RWPE2 (cell line): ENCODE results near the gene CHCHD6.

Experiments
- ATAC-seq: fragments of 200-7000 bp; cut with Tn5 transposase; 3 replicates; pipeline ENCODE4 v1.9.1; 2021; ENCODE audit warnings: low read depth
- DNase-seq: peaks from one replicate; pipeline ENCODE4 v3.0.0-alpha.2; 2020; ENCODE audit warnings: low spot score
- H3K27ac ChIP-seq: fragments of 450-650 bp; 2 replicates; pipeline ENCODE4 v1.5.1; 2017; ENCODE audit warnings: mild to moderate bottlenecking; ENCODE audit not compliant: poor library complexity, severe bottlenecking
- H3K27me3 ChIP-seq: fragments of 250-450 bp; sonication (Bioruptor Pico); 2 replicates; pipeline ENCODE4 v1.5.1; 2021; ENCODE audit warnings: mild to moderate bottlenecking, moderate library complexity; ENCODE audit not compliant: insufficient read depth, poor library complexity, severe bottlenecking
- H3K36me3 ChIP-seq: fragments of 250-450 bp; sonication (Bioruptor Pico); 2 replicates; pipeline ENCODE4 v1.5.1; 2020; ENCODE audit warnings: low read depth, mild to moderate bottlenecking, moderate library complexity
- H3K4me1 ChIP-seq: fragments of 250-450 bp; sonication (Bioruptor Pico); 2 replicates; pipeline ENCODE4 v1.5.1; 2021; ENCODE audit warnings: mild to moderate bottlenecking, moderate library complexity; ENCODE audit not compliant: insufficient read depth, poor library complexity, severe bottlenecking
- H3K4me3 ChIP-seq: fragments of 250-450 bp; sonication (Bioruptor Pico); 2 replicates; pipeline ENCODE4 v1.5.1; 2021; ENCODE audit warnings: mild to moderate bottlenecking, moderate library complexity; ENCODE audit not compliant: severe bottlenecking
- H3K9me3 ChIP-seq: fragments of 250-450 bp; sonication (Bioruptor Pico); 2 replicates; pipeline ENCODE4 v1.5.1; 2021; ENCODE audit warnings: mild to moderate bottlenecking, moderate library complexity; ENCODE audit not compliant: severe bottlenecking
- TF ChIP-seq, protein P1 (sequence below): fragments of 450-650 bp; IDR thresholded peaks from one replicate; pipeline ENCODE4 v1.5.1; 2017; ENCODE audit warnings: mild to moderate bottlenecking, moderate library complexity; ENCODE audit not compliant: poor library complexity, severe bottlenecking

CHCHD6 gene

GRCh38 chr3:126999383-126999782 is 295.3 kb downstream of the CHCHD6 start:
- Histone ChIP-seq H3K27me3 (no peaks in the 10 kb centered on the region), H3K36me3 (peaks cover 19% of the 10 kb centered on the region), H3K4me3 (no peak overlapping the region), H3K9me3 (no peaks in the 10 kb centered on the region), H3K4me1 (peaks cover 19% of the 10 kb centered on the region), H3K27ac (peak overlapping the region; percentile 14)
- DNase-seq (no peak), ATAC-seq (no peak)
- TF ChIP-seq, protein P1, sequence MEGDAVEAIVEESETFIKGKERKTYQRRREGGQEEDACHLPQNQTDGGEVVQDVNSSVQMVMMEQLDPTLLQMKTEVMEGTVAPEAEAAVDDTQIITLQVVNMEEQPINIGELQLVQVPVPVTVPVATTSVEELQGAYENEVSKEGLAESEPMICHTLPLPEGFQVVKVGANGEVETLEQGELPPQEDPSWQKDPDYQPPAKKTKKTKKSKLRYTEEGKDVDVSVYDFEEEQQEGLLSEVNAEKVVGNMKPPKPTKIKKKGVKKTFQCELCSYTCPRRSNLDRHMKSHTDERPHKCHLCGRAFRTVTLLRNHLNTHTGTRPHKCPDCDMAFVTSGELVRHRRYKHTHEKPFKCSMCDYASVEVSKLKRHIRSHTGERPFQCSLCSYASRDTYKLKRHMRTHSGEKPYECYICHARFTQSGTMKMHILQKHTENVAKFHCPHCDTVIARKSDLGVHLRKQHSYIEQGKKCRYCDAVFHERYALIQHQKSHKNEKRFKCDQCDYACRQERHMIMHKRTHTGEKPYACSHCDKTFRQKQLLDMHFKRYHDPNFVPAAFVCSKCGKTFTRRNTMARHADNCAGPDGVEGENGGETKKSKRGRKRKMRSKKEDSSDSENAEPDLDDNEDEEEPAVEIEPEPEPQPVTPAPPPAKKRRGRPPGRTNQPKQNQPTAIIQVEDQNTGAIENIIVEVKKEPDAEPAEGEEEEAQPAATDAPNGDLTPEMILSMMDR = no peak

GRCh38 chr3:127000119-127000518 is 296.1 kb downstream of the CHCHD6 start:
- H3K9me3 ChIP-seq = no peaks in the 10 kb centered on the region
- peaks cover 17% of the 10 kb centered on the region for H3K36me3 ChIP-seq
- H3K4me1 ChIP-seq = peaks cover 19% of the 10 kb centered on the region
- TF ChIP-seq, protein P1 = no peak
- no peak overlapping the region for H3K4me3 ChIP-seq
- ATAC-seq (no peak), DNase-seq (no peak)
- no peaks in the 10 kb centered on the region for H3K27me3 ChIP-seq
- H3K27ac ChIP-seq = peak overlapping the region; percentile 77

DNA sequence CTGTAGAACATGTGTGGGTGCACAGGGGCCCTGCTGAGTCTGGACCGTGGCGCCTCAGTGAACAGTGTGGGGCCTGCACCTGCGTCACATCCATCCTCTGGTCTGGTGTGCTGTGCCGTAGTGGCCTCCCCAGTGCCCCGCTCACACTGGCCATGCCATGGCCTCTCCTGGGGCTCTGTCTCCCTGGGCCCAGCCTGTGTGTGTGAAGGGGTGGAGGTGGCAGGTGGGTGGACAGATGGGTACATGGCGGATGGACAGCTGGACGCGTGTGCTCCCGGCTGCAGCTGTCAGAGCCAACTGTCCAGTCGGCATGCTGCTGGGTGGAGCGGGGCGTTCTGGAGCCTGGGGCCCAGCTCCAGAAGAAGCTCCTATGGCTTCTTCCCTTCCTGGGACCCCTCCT is 296.7 kb downstream of the CHCHD6 start:
- peaks cover 19% of the 10 kb centered on the region for H3K4me1 ChIP-seq
- no peaks in the 10 kb centered on the region for H3K9me3 ChIP-seq
- peaks cover 13% of the 10 kb centered on the region; the same call in 1 of the 2 replicates for H3K36me3 ChIP-seq
- H3K4me3 ChIP-seq = no peak overlapping the region
- H3K27me3 ChIP-seq = no peaks in the 10 kb centered on the region
- TF ChIP-seq, protein P1 = no peak
- ATAC-seq = no peak
- H3K27ac ChIP-seq = peak overlapping the region; percentile 77
- DNase-seq = no peak

DNA sequence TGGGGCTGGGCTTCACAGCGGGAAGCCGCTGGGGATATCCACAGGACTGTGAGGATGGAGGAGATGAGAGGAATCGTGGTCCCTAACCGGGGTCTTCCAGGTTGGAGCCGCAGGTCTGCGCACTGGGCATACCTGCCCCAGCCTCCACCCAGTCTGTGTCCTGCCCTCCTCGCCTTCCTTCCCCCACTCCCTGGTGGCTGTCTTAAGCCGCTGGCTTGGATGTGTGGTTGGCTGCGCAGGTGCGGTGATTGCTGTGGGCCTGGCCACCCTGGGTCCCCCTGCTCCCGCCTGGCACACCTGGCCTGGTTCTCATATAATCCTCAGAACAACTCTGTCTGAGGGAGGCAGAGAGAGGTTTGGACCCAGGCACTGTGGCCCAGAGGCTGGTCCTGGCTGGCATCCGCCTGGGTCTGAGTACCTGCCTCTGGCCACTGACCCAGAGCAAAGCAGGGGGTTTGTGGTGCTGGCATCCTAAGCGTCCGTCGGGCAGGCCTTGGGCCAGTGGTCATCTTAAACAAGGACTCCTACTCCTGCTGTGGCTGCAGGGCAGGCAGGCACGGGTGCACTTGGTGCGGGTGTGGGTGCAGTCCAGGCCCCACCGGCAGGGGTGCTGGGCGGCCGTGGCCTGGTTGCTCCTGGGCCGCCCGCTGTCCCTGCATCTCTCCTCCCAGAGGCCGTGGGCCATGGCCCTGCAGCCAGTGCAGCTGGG is 297.6 kb downstream of the CHCHD6 start:
- H3K4me3 ChIP-seq = no peak overlapping the region
- no peaks in the 10 kb centered on the region for H3K9me3 ChIP-seq
- TF ChIP-seq, protein P1 = no peak
- H3K27ac ChIP-seq = peak overlapping the region; percentile 77
- peaks cover 19% of the 10 kb centered on the region for H3K4me1 ChIP-seq
- DNase-seq = no peak
- ATAC-seq = peak; percentile 47; the same call in 2 of the 3 replicates
- 0 out of 2 replicates have a peak, but pooled peaks cover 6% of the 10 kb centered on the region for H3K36me3 ChIP-seq
- H3K27me3 ChIP-seq = no peaks in the 10 kb centered on the region
